Measurements from ENCODE around the gene MAD2L1BP. TPM values are rescaled to one million over a fixed set of nuclear protein-coding genes. Genes with fewer than 3 reads are reported as not detected.

Gene MAD2L1BP
- total RNA-seq, 3 donors from 2014 or later, result 25.7 to 51.4 (median 41.4) TPM

GRCh38 chr6:43673444-43674084 is 37.9 kb downstream of the MAD2L1BP start:
- ATAC-seq, result no peak
- TF ChIP-seq CTCF (IDR thresholded peaks at IDR 0.05), result no peak
- Histone ChIP-seq H3K9me3 (no peaks in the 10 kb centered on the region), H3K4me1 (ENCODE audit: low read depth) (peaks cover 32% of the 10 kb centered on the region), H3K4me3 (no peak overlapping the region), H3K36me3 (ENCODE audit: low read depth) (no peaks in the 10 kb centered on the region)
- DNase-seq, result no peak
- intact Hi-C loops (cut with DNase I, micrococcal nuclease), result loop anchor here in 1 of 2 donors (5.0 to 10.0 kb wide), 2 partner anchors 81 to 404 kb away; no protein-coding TSS in a partner anchor

GRCh38 chr6:43674291-43674690 is 38.7 kb downstream of the MAD2L1BP start:
- H3K9me3 ChIP-seq, result no peaks in the 10 kb centered on the region
- no peak for DNase-seq
- H3K36me3 ChIP-seq (ENCODE audit: low read depth), result no peaks in the 10 kb centered on the region
- intact Hi-C loops (cut with DNase I, micrococcal nuclease), result loop anchor here in 1 of 2 donors (5.0 to 10.0 kb wide), 2 partner anchors 81 to 403 kb away; no protein-coding TSS in a partner anchor
- H3K4me1 ChIP-seq (ENCODE audit: low read depth), result peaks cover 32% of the 10 kb centered on the region
- H3K4me3 ChIP-seq, result no peak overlapping the region
- no peak for TF ChIP-seq CTCF (IDR thresholded peaks at IDR 0.05)
- ATAC-seq, result no peak

GRCh38 chr6:43674921-43675320 is 39.3 kb downstream of the MAD2L1BP start:
- no peak for ATAC-seq
- Histone ChIP-seq H3K9me3 (no peaks in the 10 kb centered on the region), H3K36me3 (ENCODE audit: low read depth) (no peaks in the 10 kb centered on the region), H3K4me1 (ENCODE audit: low read depth) (peaks cover 32% of the 10 kb centered on the region), H3K4me3 (no peak overlapping the region)
- no peak for TF ChIP-seq CTCF (IDR thresholded peaks at IDR 0.05)
- intact Hi-C loops (cut with DNase I, micrococcal nuclease), result loop anchor here in 1 of 2 donors (5.0 to 10.0 kb wide), 2 partner anchors 80 to 402 kb away; no protein-coding TSS in a partner anchor
- no peak for DNase-seq

GRCh38 chr6:43676962-43677606 is 41.4 kb downstream of the MAD2L1BP start:
- no peak for ATAC-seq
- H3K36me3 ChIP-seq (ENCODE audit: low read depth), result no peaks in the 10 kb centered on the region
- TF ChIP-seq CTCF (IDR thresholded peaks at IDR 0.05), result no peak

GRCh38 chr6:43677759-43678158 is 42.1 kb downstream of the MAD2L1BP start:
- no peaks in the 10 kb centered on the region for H3K36me3 ChIP-seq (ENCODE audit: low read depth)
- no peak for TF ChIP-seq CTCF (IDR thresholded peaks at IDR 0.05)
- no peak overlapping the region for H3K4me3 ChIP-seq
- peak; percentile 80 for ATAC-seq
- H3K4me1 ChIP-seq (ENCODE audit: low read depth), result peaks cover 42% of the 10 kb centered on the region
- DNase-seq, result no peak
- intact Hi-C loops (cut with DNase I, micrococcal nuclease), result loop anchor here in 1 of 2 donors (10.0 kb wide), 1 partner anchor 77 kb away; no protein-coding TSS in a partner anchor
- H3K9me3 ChIP-seq, result no peaks in the 10 kb centered on the region

More at GRCh38 chr6:43676962-43677606, 41.4 kb downstream of the MAD2L1BP start:
- Histone ChIP-seq H3K4me1 (ENCODE audit: low read depth) (peaks cover 40% of the 10 kb centered on the region), H3K4me3 (no peak overlapping the region), H3K9me3 (no peaks in the 10 kb centered on the region)
- intact Hi-C loops (cut with DNase I, micrococcal nuclease), result loop anchor here in 1 of 2 donors (10.0 kb wide), 1 partner anchor 78 kb away; no protein-coding TSS in a partner anchor
- no peak for DNase-seq
